A673 (cell line): ENCODE data around the gene DNMT3A. TPM values are rescaled to one million over a fixed set of nuclear protein-coding genes. Genes with fewer than 3 reads are reported as not detected.
A peak's percentile ranks its signal among the peaks of the same experiment; 100 is the strongest.

Experiments
- BruUV-seq: library from RNA; stranded (reverse); fragments of 400-500 nt; replicated peaks from 2 replicates; lab custom pipeline; 2021; lab: Mats Ljungman, UMichigan
- CTCF ChIA-PET: fragments of 300-600 bp; sonication (Branson Sonifier 250); formaldehyde crosslinking; loops from one replicate; lab custom pipeline; 2022; ENCODE audit warnings: antibody characterized with exemption; lab: Charles Lee
- POLR2A ChIA-PET: fragments of 300-600 bp; sonication (Branson Sonifier 250); formaldehyde crosslinking; loops from one replicate; lab custom pipeline; 2022; ENCODE audit warnings: antibody characterized with exemption; ENCODE audit not compliant: low non-redundant PET; lab: Charles Lee
- DNase-seq: peaks from one replicate; pipeline ENCODE4 v3.0.0-alpha.2; 2015; ENCODE audit warnings: low spot score
- H3K27ac ChIP-seq: fragments of 200-600 bp; sonication (generic); 2 replicates; pipeline ENCODE4 v1.5.1; 2016; ENCODE audit warnings: mixed run types, low read depth, mild to moderate bottlenecking, mixed read lengths, antibody characterized with exemption, low read length; ENCODE audit not compliant: poor library complexity, severe bottlenecking
- H3K27me3 ChIP-seq: fragments of 200-600 bp; sonication (generic); replicated peaks from 2 replicates; pipeline ENCODE4 v1.6.1; 2017; ENCODE audit warnings: mixed run types, low read depth, mild to moderate bottlenecking, mixed read lengths, antibody characterized with exemption, low read length; ENCODE audit not compliant: insufficient read depth, poor library complexity
- H3K36me3 ChIP-seq: fragments of 200-600 bp; sonication (generic); 2 replicates; pipeline ENCODE4 v1.6.1; 2016; ENCODE audit warnings: mixed run types, mild to moderate bottlenecking, mixed read lengths, antibody characterized with exemption, low read length; ENCODE audit not compliant: insufficient read depth, poor library complexity, severe bottlenecking
- H3K4me1 ChIP-seq: fragments of 200-600 bp; sonication (generic); 2 replicates; pipeline ENCODE4 v1.6.1; 2017; ENCODE audit warnings: mixed run types, mild to moderate bottlenecking, mixed read lengths, antibody characterized with exemption, low read length; ENCODE audit not compliant: insufficient read depth, poor library complexity, severe bottlenecking
- H3K4me3 ChIP-seq: fragments of 200-600 bp; sonication (generic); 2 replicates; pipeline ENCODE4 v1.5.1; 2016; ENCODE audit warnings: low read depth, mixed run types, mild to moderate bottlenecking, mixed read lengths, low read length; ENCODE audit not compliant: poor library complexity, severe bottlenecking
- H3K9me3 ChIP-seq: fragments of 200-600 bp; sonication (generic); 2 replicates; pipeline ENCODE4 v1.6.1; 2016; ENCODE audit warnings: mixed run types, low read depth, mild to moderate bottlenecking, mixed read lengths, antibody characterized with exemption, low read length; ENCODE audit not compliant: poor library complexity, severe bottlenecking
- EZH2 ChIP-seq: fragments of 200-600 bp; sonication (generic); IDR thresholded peaks from 2 replicates; pipeline ENCODE4 v1.6.1; 2017; ENCODE audit warnings: borderline replicate concordance, low read depth, mild to moderate bottlenecking, mixed read lengths, antibody characterized with exemption, low read length; ENCODE audit not compliant: poor library complexity, severe bottlenecking
- intact Hi-C: fragments of 100-400 bp; cut with micrococcal nuclease; formaldehyde crosslinking; loops from one replicate; pipeline ENCODE4 v1.10.0; 2022; ENCODE audit not compliant: unreplicated experiment
- total RNA-seq: library from RNA; stranded (reverse); gene quantifications from 2 replicates; pipeline ENCODE4 v1.2.3, GENCODE V29; 2021
- TF ChIP-seq, protein P1 (sequence below): fragments of 300-800, 200-600 bp; sonication (generic); conservative IDR thresholded peaks from 2 replicates; pipeline ENCODE4 v1.5.1; 2017; ENCODE audit warnings: low read depth, mild to moderate bottlenecking, antibody characterized with exemption, low read length, moderate library complexity, mixed read lengths

The DNMT3A gene
- total RNA-seq, 1 experiment from 2014 or later = 109 TPM

DNA sequence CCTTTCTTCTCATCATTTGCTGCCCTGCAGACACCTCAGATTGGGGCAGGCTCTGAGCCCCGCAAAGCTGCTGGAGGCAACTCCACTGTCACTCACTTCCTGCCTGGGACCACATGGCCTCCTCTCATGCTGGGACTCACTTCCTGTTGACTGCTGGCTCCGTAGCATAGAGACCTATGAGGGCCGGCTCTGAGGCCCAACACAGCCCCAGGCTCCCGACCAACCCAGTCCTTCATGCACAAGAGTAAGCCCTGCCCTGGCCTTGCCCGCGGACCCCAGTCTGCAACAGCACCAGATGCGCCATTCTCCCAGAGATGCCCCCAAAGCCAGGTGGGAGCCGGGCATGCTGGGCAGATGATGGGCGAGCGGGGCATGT is 55.7 kb downstream of the DNMT3A start:
- CTCF ChIA-PET = no interaction called here
- TF ChIP-seq, protein P1, sequence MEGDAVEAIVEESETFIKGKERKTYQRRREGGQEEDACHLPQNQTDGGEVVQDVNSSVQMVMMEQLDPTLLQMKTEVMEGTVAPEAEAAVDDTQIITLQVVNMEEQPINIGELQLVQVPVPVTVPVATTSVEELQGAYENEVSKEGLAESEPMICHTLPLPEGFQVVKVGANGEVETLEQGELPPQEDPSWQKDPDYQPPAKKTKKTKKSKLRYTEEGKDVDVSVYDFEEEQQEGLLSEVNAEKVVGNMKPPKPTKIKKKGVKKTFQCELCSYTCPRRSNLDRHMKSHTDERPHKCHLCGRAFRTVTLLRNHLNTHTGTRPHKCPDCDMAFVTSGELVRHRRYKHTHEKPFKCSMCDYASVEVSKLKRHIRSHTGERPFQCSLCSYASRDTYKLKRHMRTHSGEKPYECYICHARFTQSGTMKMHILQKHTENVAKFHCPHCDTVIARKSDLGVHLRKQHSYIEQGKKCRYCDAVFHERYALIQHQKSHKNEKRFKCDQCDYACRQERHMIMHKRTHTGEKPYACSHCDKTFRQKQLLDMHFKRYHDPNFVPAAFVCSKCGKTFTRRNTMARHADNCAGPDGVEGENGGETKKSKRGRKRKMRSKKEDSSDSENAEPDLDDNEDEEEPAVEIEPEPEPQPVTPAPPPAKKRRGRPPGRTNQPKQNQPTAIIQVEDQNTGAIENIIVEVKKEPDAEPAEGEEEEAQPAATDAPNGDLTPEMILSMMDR = no peak
- TF ChIP-seq EZH2 = no peak
- Histone ChIP-seq H3K36me3 (peaks cover 17% of the 10 kb centered on the region), H3K4me3 (no peak overlapping the region), H3K27me3 (no peaks in the 10 kb centered on the region), H3K9me3 (no peaks in the 10 kb centered on the region), H3K4me1 (peaks cover 26% of the 10 kb centered on the region), H3K27ac (peak overlapping the region; percentile 56)
- DNase-seq = peak; percentile 87
- intact Hi-C loops = no loop called here
- POLR2A ChIA-PET = no interaction called here
- BruUV-seq = no TSS peak

- Histone ChIP-seq H3K4me3 (no peak overlapping the region), H3K36me3 (peaks cover 17% of the 10 kb centered on the region), H3K9me3 (no peaks in the 10 kb centered on the region), H3K27ac (peak overlapping the region; percentile 56), H3K4me1 (peaks cover 20% of the 10 kb centered on the region), H3K27me3 (no peaks in the 10 kb centered on the region)
- TF ChIP-seq, protein P1 = no peak
- TF ChIP-seq EZH2 = no peak
- POLR2A ChIA-PET = no interaction called here
- no TSS peak for BruUV-seq
- no peak for DNase-seq
- intact Hi-C loops = no loop called here
- CTCF ChIA-PET = no interaction called here
These were observed 56.3 kb downstream of the DNMT3A start for GRCh38 chr2:25285265-25286024.

GRCh38 chr2:25284756-25285155 is 57.0 kb downstream of the DNMT3A start:
- TF ChIP-seq EZH2 = no peak
- TF ChIP-seq, protein P1 = no peak
- no peaks in the 10 kb centered on the region for H3K9me3 ChIP-seq
- DNase-seq = no peak
- H3K4me3 ChIP-seq = no peak overlapping the region
- ChIA-PET POLR2A (no interaction called here), CTCF (no interaction called here)
- no peaks in the 10 kb centered on the region for H3K27me3 ChIP-seq
- H3K27ac ChIP-seq = peak overlapping the region; percentile 56
- H3K4me1 ChIP-seq = peaks cover 20% of the 10 kb centered on the region
- peaks cover 19% of the 10 kb centered on the region for H3K36me3 ChIP-seq
- intact Hi-C loops = no loop called here
- BruUV-seq = no TSS peak
